ENCODE data around the gene OSBPL10. TPM values are rescaled to one million over a fixed set of nuclear protein-coding genes. Genes with fewer than 3 reads are reported as not detected.

Gene OSBPL10
- total RNA-seq, 1 donor from 2014 or later: 45.4 TPM

DNA sequence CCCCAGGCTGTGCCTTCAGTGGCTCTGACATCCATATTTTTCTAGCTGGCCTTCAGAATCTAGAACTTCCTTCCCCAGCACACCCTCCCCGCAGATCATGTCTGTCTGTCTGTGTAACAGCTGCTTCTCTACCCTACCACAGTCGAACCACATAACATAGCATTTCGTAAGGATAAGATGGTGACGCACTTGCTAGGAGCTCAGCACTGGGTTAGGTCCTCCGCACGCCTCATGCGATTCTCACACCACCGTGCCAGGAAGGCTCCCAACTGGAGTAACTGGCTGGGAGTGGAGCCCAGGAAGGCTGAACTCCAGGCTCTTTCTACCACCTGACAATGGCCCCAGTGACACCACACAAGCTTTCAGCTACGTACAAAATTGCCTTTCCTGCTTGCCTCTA, 279.8 kb downstream of the OSBPL10 start:
- Mint-ChIP-seq H3K4me1 (ENCODE audit: low read depth) (peaks cover 30% of the 10 kb centered on the region), H3K27me3 (ENCODE audit: low read depth) (no peaks in the 10 kb centered on the region), H3K4me3 (ENCODE audit: unreplicated experiment) (no peak overlapping the region), H3K27ac (ENCODE audit: unreplicated experiment) (no peak overlapping the region), H3K36me3 (ENCODE audit: low read depth) (peaks cover 16% of the 10 kb centered on the region), H3K9me3 (ENCODE audit: low read depth) (no peaks in the 10 kb centered on the region)
- TF ChIP-seq, protein P1, sequence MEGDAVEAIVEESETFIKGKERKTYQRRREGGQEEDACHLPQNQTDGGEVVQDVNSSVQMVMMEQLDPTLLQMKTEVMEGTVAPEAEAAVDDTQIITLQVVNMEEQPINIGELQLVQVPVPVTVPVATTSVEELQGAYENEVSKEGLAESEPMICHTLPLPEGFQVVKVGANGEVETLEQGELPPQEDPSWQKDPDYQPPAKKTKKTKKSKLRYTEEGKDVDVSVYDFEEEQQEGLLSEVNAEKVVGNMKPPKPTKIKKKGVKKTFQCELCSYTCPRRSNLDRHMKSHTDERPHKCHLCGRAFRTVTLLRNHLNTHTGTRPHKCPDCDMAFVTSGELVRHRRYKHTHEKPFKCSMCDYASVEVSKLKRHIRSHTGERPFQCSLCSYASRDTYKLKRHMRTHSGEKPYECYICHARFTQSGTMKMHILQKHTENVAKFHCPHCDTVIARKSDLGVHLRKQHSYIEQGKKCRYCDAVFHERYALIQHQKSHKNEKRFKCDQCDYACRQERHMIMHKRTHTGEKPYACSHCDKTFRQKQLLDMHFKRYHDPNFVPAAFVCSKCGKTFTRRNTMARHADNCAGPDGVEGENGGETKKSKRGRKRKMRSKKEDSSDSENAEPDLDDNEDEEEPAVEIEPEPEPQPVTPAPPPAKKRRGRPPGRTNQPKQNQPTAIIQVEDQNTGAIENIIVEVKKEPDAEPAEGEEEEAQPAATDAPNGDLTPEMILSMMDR (IDR thresholded peaks at IDR 0.05): no peak
- no peak for DNase-seq (ENCODE audit: low spot score)

DNA sequence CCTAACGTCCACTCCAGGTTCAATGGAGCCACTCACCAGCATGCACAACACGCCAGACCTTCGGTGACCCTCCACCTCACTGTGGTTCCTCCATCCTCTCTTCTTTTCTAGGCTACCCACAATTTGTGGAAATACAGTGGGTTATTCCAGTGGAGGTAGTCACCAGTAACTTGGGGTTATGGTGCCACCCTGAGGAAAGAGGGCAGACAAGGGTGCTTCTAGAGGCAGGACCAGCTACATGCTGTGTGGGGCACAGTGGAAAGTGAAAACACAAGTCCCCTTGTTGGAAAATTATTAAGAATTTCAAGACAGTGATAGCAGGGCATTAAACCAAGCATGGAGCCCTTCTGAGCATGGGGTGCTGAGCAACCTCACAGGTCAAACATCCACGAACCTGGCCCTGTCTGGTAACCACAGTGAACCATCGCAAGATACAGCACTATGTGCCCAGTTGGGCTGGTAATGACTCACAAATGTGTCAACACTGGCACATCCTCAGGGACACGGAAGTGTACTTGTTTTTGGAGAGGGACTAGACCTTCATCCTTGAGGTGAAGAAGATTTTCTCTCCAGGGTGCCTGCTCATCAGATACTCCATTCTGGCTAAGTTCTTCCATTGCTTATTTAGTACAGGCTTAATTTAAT, 281.6 kb downstream of the OSBPL10 start:
- no peak overlapping the region for H3K4me3 Mint-ChIP-seq (ENCODE audit: unreplicated experiment)
- H3K27me3 Mint-ChIP-seq (ENCODE audit: low read depth): no peaks in the 10 kb centered on the region
- H3K9me3 Mint-ChIP-seq (ENCODE audit: low read depth): no peaks in the 10 kb centered on the region
- peaks cover 12% of the 10 kb centered on the region for H3K4me1 Mint-ChIP-seq (ENCODE audit: low read depth)
- TF ChIP-seq, protein P1 (IDR thresholded peaks at IDR 0.05): no peak
- H3K27ac Mint-ChIP-seq (ENCODE audit: unreplicated experiment): no peak overlapping the region
- H3K36me3 Mint-ChIP-seq (ENCODE audit: low read depth): peaks cover 16% of the 10 kb centered on the region
- no peak for DNase-seq (ENCODE audit: low spot score)

DNA sequence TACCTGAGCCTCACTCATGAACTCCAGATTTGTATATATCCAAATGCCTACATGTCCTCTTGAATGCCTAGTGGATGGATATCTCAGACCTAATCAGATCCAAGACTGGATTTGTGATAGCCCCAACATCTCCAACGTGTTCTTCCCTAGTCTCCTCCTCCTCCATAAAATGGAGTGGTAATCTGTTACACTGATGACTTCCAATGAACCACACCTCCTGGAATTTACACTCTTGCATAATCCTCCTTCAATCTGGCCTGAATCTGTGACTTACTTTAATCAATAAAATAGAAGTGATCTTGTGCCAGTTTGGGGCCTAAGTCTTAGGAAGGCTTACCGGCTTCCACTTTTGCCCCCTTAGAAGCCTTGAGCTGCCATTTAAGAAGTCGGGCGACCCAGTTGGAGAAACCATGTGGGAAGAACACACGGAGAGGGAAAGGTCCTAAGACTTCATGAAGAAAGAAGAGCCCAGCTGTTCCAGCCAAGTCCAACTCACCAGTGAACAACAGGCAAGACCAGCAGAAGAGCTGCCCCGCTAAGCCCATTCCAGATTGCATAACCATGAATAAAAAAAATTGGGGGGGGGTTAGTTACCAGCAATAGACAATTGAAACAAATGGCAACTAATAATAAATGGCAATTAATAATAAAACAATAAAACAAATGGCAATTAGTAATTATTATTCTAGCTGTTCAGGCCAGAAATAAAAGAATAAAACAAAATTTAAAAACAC, 284.1 kb downstream of the OSBPL10 start:
- no peak for DNase-seq (ENCODE audit: low spot score)
- no peak overlapping the region for H3K4me3 Mint-ChIP-seq (ENCODE audit: unreplicated experiment)
- H3K9me3 Mint-ChIP-seq (ENCODE audit: low read depth): no peaks in the 10 kb centered on the region
- TF ChIP-seq, protein P1 (IDR thresholded peaks at IDR 0.05): no peak
- no peaks in the 10 kb centered on the region for H3K27me3 Mint-ChIP-seq (ENCODE audit: low read depth)
- peaks cover 16% of the 10 kb centered on the region for H3K36me3 Mint-ChIP-seq (ENCODE audit: low read depth)
- no peak overlapping the region for H3K27ac Mint-ChIP-seq (ENCODE audit: unreplicated experiment)
- peaks cover 17% of the 10 kb centered on the region for H3K4me1 Mint-ChIP-seq (ENCODE audit: low read depth)

DNA sequence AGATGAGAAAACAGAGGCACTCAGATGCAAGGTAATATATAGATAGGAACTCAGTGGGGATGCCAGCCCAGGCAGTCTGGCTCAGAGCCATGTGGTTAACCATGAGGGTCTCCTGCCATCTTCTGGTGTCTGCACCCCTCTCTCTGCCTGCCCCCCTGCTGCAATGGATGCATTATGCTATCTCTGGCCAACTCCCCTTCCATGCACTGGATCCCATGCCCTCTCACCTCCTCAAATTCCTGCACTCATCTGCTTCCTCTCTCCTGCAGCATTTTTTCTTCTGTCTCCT, 285.1 kb downstream of the OSBPL10 start:
- Mint-ChIP-seq H3K36me3 (ENCODE audit: low read depth) (peaks cover 13% of the 10 kb centered on the region), H3K9me3 (ENCODE audit: low read depth) (no peaks in the 10 kb centered on the region), H3K4me3 (ENCODE audit: unreplicated experiment) (no peak overlapping the region), H3K27me3 (ENCODE audit: low read depth) (no peaks in the 10 kb centered on the region), H3K4me1 (ENCODE audit: low read depth) (peaks cover 19% of the 10 kb centered on the region), H3K27ac (ENCODE audit: unreplicated experiment) (no peak overlapping the region)
- TF ChIP-seq, protein P1 (IDR thresholded peaks at IDR 0.05): no peak
- no peak for DNase-seq (ENCODE audit: low spot score)

DNA sequence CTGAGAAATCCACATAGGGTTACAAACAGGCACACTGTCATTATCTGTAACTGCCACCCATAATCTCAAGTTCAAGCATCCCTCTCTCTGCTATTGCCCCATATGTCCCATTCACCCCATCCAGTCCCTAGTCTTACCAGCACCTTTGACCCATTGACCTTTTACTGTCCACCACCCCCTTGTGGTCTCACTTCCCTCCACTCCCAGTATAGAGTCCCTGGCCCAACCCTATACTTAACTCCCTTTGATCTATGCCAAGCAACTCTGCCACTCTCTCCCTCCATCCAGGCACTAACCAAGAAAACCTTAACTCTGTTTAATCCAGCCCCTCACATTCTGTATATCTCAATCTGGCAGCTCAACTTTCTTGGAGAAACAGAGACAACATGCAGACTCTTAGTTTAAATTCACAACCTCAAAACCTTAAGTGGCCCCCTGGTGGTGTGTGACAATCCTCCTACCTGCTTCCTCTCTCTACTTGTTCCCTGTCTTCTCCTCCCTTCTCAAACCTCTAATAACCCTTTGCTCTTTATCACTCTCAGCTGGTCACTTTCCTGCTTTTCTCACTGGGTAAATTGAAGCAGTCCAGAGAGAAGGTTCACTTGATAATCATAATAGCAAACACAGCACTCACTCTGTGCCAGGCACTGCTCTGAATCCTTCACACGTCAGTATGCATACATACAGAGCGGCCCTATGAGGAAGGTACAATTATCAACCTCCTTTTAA, 285.6 kb downstream of the OSBPL10 start:
- H3K27ac Mint-ChIP-seq (ENCODE audit: unreplicated experiment): no peak overlapping the region
- TF ChIP-seq, protein P1 (IDR thresholded peaks at IDR 0.05): peak; percentile 48
- DNase-seq (ENCODE audit: low spot score): no peak

More for the DNA sequence above, 285.6 kb downstream of the OSBPL10 start:
- peaks cover 19% of the 10 kb centered on the region for H3K4me1 Mint-ChIP-seq (ENCODE audit: low read depth)
- no peaks in the 10 kb centered on the region for H3K9me3 Mint-ChIP-seq (ENCODE audit: low read depth)
- no peak overlapping the region for H3K4me3 Mint-ChIP-seq (ENCODE audit: unreplicated experiment)
- H3K36me3 Mint-ChIP-seq (ENCODE audit: low read depth): peaks cover 10% of the 10 kb centered on the region
- no peaks in the 10 kb centered on the region for H3K27me3 Mint-ChIP-seq (ENCODE audit: low read depth)
